Neural cell (in vitro differentiated cells): Measurements from ENCODE around the gene TADA3. TPM values are rescaled to one million over a fixed set of nuclear protein-coding genes. Genes with fewer than 3 reads are reported as not detected.

Experiments used
- H2AFZ ChIP-seq: fragments of 200-600, 300-800 bp; sonication (generic), shearing (Covaris generic); 2 replicates; pipeline ENCODE4 v1.6.0; 2014; ENCODE audit warnings: low read depth, mild to moderate bottlenecking, antibody characterized with exemption, low read length, moderate library complexity
- H3F3A ChIP-seq: fragments of 200-600 bp; shearing (Covaris generic); 2 replicates; pipeline ENCODE4 v1.6.1; 2016; ENCODE audit warnings: mild to moderate bottlenecking, moderate library complexity, mixed read lengths, antibody characterized with exemption, low read length; ENCODE audit not compliant: insufficient read depth, poor library complexity, severe bottlenecking
- H3K27ac ChIP-seq: fragments of 200-600, 300-800 bp; sonication (generic), shearing (Covaris generic); 2 replicates; pipeline ENCODE4 v1.5.1; 2014; ENCODE audit warnings: mild to moderate bottlenecking, low read length, moderate library complexity
- H3K27me3 ChIP-seq: fragments of 300-800, 200-600 bp; sonication (generic), shearing (Covaris generic); 2 replicates; pipeline ENCODE4 v1.6.0; 2014; ENCODE audit warnings: mild to moderate bottlenecking, low read depth, low read length, moderate library complexity; ENCODE audit not compliant: insufficient read depth
- H3K36me3 ChIP-seq: fragments of 300-800, 200-600 bp; sonication (generic), shearing (Covaris generic); 2 replicates; pipeline ENCODE4 v1.5.1; 2014; ENCODE audit warnings: mild to moderate bottlenecking, antibody characterized with exemption, low read length, moderate library complexity; ENCODE audit not compliant: insufficient read depth
- H3K4me2 ChIP-seq: fragments of 300-800, 200-600 bp; sonication (generic), shearing (Covaris generic); 2 replicates; pipeline ENCODE4 v1.6.0; 2014; ENCODE audit warnings: mild to moderate bottlenecking, low read length
- H3K4me3 ChIP-seq: fragments of 300-800, 200-600 bp; sonication (generic), shearing (Covaris generic); 2 replicates; pipeline ENCODE4 v1.5.1; 2014; ENCODE audit warnings: mild to moderate bottlenecking, low read length, moderate library complexity
- H3K79me2 ChIP-seq: fragments of 200-600 bp; shearing (Covaris generic); replicated peaks from 2 replicates; pipeline ENCODE4 v1.6.0; 2014; ENCODE audit warnings: mild to moderate bottlenecking, low read length, moderate library complexity; ENCODE audit not compliant: insufficient read depth
- H3K9ac ChIP-seq: fragments of 300-800, 200-600 bp; sonication (generic), shearing (Covaris generic); 2 replicates; pipeline ENCODE4 v1.6.1; 2016; ENCODE audit warnings: mild to moderate bottlenecking, low read length, mixed read lengths
- H3K9me2 ChIP-seq: fragments of 200-600 bp; shearing (Covaris generic); 2 replicates; pipeline ENCODE4 v1.6.1; 2016; ENCODE audit warnings: mild to moderate bottlenecking, low read length, mixed read lengths; ENCODE audit not compliant: insufficient read depth
- H3K9me3 ChIP-seq: fragments of 200-600, 300-800 bp; sonication (generic), shearing (Covaris generic); 2 replicates; pipeline ENCODE4 v1.6.1; 2016; ENCODE audit warnings: mild to moderate bottlenecking, mixed run types, low read length, moderate library complexity, mixed read lengths
- H4K20me1 ChIP-seq: fragments of 200-600 bp; shearing (Covaris generic); 2 replicates; pipeline ENCODE4 v1.6.1; 2016; ENCODE audit warnings: mild to moderate bottlenecking, mixed run types; ENCODE audit not compliant: insufficient read depth
- CTCF ChIP-seq: fragments of 450-650 bp; IDR thresholded peaks from 2 replicates; pipeline ENCODE4 v1.5.1; 2014; ENCODE audit warnings: antibody characterized with exemption, mild to moderate bottlenecking, moderate library complexity; ENCODE audit not compliant: poor library complexity, severe bottlenecking
- EP300 ChIP-seq: fragments of 450-650 bp; conservative IDR thresholded peaks from 2 replicates; pipeline ENCODE4 v1.6.1; 2014; ENCODE audit warnings: antibody characterized with exemption, mild to moderate bottlenecking, moderate library complexity; ENCODE audit not compliant: poor library complexity, severe bottlenecking
- EZH2 ChIP-seq: fragments of 200-600, 300-800 bp; shearing (Covaris generic), sonication (generic); IDR thresholded peaks from 2 replicates; pipeline ENCODE4 v1.6.1; 2014; ENCODE audit warnings: antibody characterized with exemption, low read length, borderline replicate concordance, mild to moderate bottlenecking; ENCODE audit not compliant: insufficient read depth, poor library complexity, severe bottlenecking
- MXI1 ChIP-seq: fragments of 450-650 bp; conservative IDR thresholded peaks from 2 replicates; pipeline ENCODE4 v1.6.1; 2014; ENCODE audit warnings: antibody characterized with exemption, mild to moderate bottlenecking; ENCODE audit not compliant: poor library complexity, severe bottlenecking
- POLR2AphosphoS5 ChIP-seq: IDR thresholded peaks from 2 replicates; pipeline ENCODE4 v1.6.1; 2012
- RAD21 ChIP-seq: fragments of 450-650 bp; conservative IDR thresholded peaks from 2 replicates; pipeline ENCODE4 v1.6.1; 2014; ENCODE audit warnings: antibody characterized with exemption, mild to moderate bottlenecking, moderate library complexity
- REST ChIP-seq: IDR thresholded peaks from 2 replicates; pipeline ENCODE4 v1.6.1; 2012; ENCODE audit warnings: borderline replicate concordance
- SMC3 ChIP-seq: fragments of 450-650 bp; conservative IDR thresholded peaks from 2 replicates; pipeline ENCODE4 v1.6.1; 2014; ENCODE audit warnings: antibody characterized with exemption, mild to moderate bottlenecking, moderate library complexity; ENCODE audit not compliant: poor library complexity
- TAF1 ChIP-seq: IDR thresholded peaks from 2 replicates; pipeline ENCODE4 v1.6.1; 2012; ENCODE audit warnings: low read depth
- polyA plus RNA-seq: library from polyadenylated mRNA; depleted of rRNA; stranded (reverse); fragments of >200 nt; gene quantifications from 2 replicates; pipeline ENCODE4 v1.2.3, GENCODE V29; 2014

TADA3 gene
- polyA plus RNA-seq, 1 donor from 2014 or later = 55.4 TPM

- H3K27me3 ChIP-seq = no peaks in the 10 kb centered on the region
- no peak for TF ChIP-seq SMC3
- TF ChIP-seq EP300 = no peak
- TF ChIP-seq TAF1 = no peak
- TF ChIP-seq CTCF = no peak
- no peak for TF ChIP-seq POLR2AphosphoS5
- no peak for TF ChIP-seq RAD21
- no peak overlapping the region for H3K4me2 ChIP-seq
- no peaks in the 10 kb centered on the region for H3K36me3 ChIP-seq
- H3K4me3 ChIP-seq = no peak overlapping the region
- no peaks in the 10 kb centered on the region for H3F3A ChIP-seq
- no peaks in the 10 kb centered on the region for H3K79me2 ChIP-seq
- no peak overlapping the region for H2AFZ ChIP-seq
- H4K20me1 ChIP-seq = no peaks in the 10 kb centered on the region
- H3K9me2 ChIP-seq = no peaks in the 10 kb centered on the region
- no peaks in the 10 kb centered on the region for H3K9me3 ChIP-seq
- no peak overlapping the region for H3K9ac ChIP-seq
- no peak overlapping the region for H3K27ac ChIP-seq
Observed at GRCh38 chr3:9780910-9781309, 11.4 kb downstream of the TADA3 start.

GRCh38 chr3:9780458-9780812 is 11.8 kb downstream of the TADA3 start:
- no peaks in the 10 kb centered on the region for H3K36me3 ChIP-seq

More at GRCh38 chr3:9780458-9780812, 11.8 kb downstream of the TADA3 start:
- no peak overlapping the region for H3K27ac ChIP-seq
- TF ChIP-seq POLR2AphosphoS5 = no peak
- no peak for TF ChIP-seq SMC3
- TF ChIP-seq RAD21 = no peak
- no peak for TF ChIP-seq MXI1
- no peak for TF ChIP-seq EZH2
- TF ChIP-seq CTCF = no peak
- TF ChIP-seq EP300 = no peak
- no peak for TF ChIP-seq REST
- no peak for TF ChIP-seq TAF1
- no peaks in the 10 kb centered on the region for H3F3A ChIP-seq
- no peaks in the 10 kb centered on the region for H3K9me2 ChIP-seq
- H3K79me2 ChIP-seq = no peaks in the 10 kb centered on the region
- no peak overlapping the region for H2AFZ ChIP-seq
- no peak overlapping the region for H3K9ac ChIP-seq
- H3K9me3 ChIP-seq = no peaks in the 10 kb centered on the region
- no peak overlapping the region for H3K4me3 ChIP-seq
- H3K27me3 ChIP-seq = no peaks in the 10 kb centered on the region
- H3K4me2 ChIP-seq = no peak overlapping the region
- no peaks in the 10 kb centered on the region for H4K20me1 ChIP-seq
